Fibroblast of lung (primary cell): ENCODE results near the gene MAP3K2.

Source experiments
- EZH2 ChIP-seq: IDR thresholded peaks from 2 replicates; pipeline ENCODE4 v1.5.1; 2012; ENCODE audit warnings: low read length, control low read depth, mild to moderate bottlenecking; ENCODE audit errors: missing control alignments
- TF ChIP-seq, protein P1 (sequence below), 2 donors: IDR thresholded peaks in 1 of 2; conservative IDR thresholded peaks in 1 of 2; 1 replicate in 1 of 2; 2 replicates in 1 of 2; pipeline ENCODE4 v1.5.1; 2011 to 2012; ENCODE audit warnings: low read length in 2 of 2, control low read depth in 1 of 2, inconsistent platforms in 1 of 2, low read depth in 1 of 2, mild to moderate bottlenecking in 1 of 2

DNA sequence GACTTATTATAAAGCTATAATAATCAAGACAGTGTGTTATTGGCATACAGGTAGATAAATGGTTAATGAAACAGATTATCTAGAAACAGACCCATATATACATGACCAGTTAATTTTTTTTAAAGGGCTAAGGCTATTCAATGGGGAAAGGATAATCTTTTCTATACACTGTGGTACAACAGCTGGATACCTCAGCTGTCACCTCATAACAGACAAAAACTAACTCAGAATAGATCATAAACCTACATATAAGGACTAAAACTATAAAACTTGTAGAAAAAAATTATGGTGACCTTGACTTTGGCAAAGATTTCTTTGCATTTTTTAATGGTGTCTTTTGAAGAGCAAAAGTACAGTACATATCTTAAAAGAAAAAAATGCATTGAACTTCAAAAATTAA lies 30.2 kb downstream of the MAP3K2 start:
- TF ChIP-seq, protein P1, sequence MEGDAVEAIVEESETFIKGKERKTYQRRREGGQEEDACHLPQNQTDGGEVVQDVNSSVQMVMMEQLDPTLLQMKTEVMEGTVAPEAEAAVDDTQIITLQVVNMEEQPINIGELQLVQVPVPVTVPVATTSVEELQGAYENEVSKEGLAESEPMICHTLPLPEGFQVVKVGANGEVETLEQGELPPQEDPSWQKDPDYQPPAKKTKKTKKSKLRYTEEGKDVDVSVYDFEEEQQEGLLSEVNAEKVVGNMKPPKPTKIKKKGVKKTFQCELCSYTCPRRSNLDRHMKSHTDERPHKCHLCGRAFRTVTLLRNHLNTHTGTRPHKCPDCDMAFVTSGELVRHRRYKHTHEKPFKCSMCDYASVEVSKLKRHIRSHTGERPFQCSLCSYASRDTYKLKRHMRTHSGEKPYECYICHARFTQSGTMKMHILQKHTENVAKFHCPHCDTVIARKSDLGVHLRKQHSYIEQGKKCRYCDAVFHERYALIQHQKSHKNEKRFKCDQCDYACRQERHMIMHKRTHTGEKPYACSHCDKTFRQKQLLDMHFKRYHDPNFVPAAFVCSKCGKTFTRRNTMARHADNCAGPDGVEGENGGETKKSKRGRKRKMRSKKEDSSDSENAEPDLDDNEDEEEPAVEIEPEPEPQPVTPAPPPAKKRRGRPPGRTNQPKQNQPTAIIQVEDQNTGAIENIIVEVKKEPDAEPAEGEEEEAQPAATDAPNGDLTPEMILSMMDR (conservative IDR thresholded peaks at IDR 0.05 in 1 of 2, IDR thresholded peaks at IDR 0.05 in 1 of 2; ENCODE audit: low read depth in 1 of 2, low read length in 2 of 2): no peak
- TF ChIP-seq EZH2: no peak
